ENCODE data around the gene NRXN3.

NRXN3 gene

DNA sequence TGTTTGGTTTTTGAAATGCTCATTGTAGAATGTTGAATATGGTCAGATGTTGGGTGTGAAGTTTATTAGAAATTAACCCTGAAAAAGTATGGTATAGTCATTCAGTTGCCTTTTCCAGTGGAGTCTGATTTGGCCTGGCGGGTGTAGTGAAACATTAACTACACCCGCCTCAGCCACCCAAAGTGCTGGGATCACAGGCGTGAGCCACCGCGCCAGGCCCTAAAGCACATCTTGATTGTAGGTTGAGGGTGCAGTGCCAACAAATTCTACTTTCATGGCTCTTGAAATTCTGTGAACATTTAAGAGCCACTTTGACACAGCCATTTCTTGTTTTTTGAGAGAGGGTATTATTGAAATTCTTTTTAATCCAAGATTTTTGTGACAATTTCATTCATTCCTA, 1416.2 kb downstream of the NRXN3 start:
- DNase-seq (ENCODE audit: low read depth), result no peak
- H3K4me3 ChIP-seq (ENCODE audit: low read length), result no peak overlapping the region
- TF ChIP-seq, protein P1, sequence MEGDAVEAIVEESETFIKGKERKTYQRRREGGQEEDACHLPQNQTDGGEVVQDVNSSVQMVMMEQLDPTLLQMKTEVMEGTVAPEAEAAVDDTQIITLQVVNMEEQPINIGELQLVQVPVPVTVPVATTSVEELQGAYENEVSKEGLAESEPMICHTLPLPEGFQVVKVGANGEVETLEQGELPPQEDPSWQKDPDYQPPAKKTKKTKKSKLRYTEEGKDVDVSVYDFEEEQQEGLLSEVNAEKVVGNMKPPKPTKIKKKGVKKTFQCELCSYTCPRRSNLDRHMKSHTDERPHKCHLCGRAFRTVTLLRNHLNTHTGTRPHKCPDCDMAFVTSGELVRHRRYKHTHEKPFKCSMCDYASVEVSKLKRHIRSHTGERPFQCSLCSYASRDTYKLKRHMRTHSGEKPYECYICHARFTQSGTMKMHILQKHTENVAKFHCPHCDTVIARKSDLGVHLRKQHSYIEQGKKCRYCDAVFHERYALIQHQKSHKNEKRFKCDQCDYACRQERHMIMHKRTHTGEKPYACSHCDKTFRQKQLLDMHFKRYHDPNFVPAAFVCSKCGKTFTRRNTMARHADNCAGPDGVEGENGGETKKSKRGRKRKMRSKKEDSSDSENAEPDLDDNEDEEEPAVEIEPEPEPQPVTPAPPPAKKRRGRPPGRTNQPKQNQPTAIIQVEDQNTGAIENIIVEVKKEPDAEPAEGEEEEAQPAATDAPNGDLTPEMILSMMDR (conservative IDR thresholded peaks at IDR 0.05; ENCODE audit: low read length), result no peak

DNA sequence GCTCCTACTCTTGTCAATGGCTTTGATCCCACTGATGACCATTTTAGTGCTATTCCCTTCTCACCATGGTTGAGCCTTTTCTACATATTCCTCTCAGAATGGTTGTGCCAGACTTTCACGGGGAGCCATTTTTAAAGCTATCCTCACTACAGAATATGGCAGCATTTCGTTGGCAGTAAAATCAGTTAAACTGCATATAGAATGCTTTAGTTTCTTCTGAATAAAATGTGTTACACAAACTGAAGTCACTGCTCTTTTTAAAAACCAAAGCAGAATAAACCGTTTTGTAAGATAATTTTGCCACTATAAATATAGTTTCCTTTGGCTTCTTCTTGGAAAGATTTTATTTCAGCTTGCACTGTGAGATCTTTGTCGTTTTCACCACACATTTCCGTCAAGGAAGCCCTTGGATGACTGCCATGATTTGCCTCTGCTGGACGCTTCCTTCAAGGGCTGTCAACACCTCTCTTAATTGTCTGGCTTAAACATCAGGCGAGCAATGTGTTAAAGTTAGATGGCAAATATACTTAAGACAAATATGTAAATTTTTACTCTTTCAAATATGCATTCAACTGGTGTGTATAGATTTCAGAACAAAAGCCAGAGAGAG, 1416.9 kb downstream of the NRXN3 start:
- DNase-seq (ENCODE audit: low read depth), result peak; percentile 24
- TF ChIP-seq, protein P1 (conservative IDR thresholded peaks at IDR 0.05; ENCODE audit: low read length), result no peak
- no peak overlapping the region for H3K4me3 ChIP-seq (ENCODE audit: low read length)

DNA sequence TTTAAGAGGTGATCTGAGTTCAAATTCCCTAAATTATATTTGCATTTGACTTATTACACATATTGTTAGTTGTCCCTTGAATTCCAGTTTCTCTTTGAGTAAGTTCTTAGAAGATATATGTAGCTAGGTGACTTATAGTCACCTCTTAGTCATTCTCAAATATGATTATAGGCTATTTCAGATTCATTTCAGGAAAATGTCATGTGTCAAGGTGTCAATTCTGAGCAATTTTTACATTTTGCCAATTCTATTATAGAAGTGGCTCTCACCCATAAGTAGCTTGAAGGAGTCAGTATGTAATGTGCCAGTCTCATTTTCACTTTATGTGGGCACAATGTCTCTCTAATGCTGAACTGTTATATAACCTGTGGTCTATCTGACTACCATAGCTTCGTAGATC, 1417.7 kb downstream of the NRXN3 start:
- DNase-seq (ENCODE audit: low read depth), result no peak
- TF ChIP-seq, protein P1 (conservative IDR thresholded peaks at IDR 0.05; ENCODE audit: low read length), result no peak
- H3K4me3 ChIP-seq (ENCODE audit: low read length), result no peak overlapping the region

DNA sequence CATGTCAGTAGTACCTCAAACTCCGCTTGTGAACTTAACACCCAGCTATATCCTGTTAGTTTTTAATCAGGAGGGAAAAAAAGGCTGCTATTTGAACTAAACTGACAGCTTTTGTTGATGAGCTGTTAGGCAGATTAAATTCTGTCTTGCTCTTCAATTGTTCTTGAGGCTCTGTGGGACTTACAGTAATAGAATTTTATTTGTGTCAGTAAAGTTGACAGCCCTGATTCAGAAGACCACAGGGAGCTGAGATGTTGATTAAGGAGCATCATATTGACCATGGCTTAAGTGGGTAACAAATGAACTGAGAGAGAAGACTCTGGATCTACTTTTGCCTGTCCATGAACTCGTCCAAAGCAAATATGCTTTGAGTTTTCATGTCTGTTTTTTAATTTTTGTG, 1418.2 kb downstream of the NRXN3 start:
- DNase-seq (ENCODE audit: low read depth), result no peak
- H3K4me3 ChIP-seq (ENCODE audit: low read length), result no peak overlapping the region
- TF ChIP-seq, protein P1 (conservative IDR thresholded peaks at IDR 0.05; ENCODE audit: low read length), result no peak

DNA sequence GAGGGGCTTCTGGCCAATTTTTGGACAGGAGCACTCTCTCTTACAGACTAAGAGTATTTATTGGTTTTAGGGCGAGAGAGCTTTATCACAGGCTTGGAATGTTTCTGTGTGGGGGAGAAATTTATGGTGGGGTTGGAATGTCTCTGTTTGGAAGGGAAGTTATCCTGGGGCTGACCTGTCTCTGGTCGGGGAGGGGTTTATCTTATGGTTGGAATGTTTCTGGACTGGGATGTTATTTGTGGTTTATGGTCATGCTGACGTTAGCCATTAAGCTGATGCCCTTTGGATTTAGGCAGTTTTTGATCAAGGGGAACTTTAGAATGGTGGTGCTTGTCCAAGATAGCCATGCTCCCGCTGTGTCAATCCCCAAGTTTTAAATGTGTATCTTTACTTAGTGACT, 1426.4 kb downstream of the NRXN3 start:
- H3K4me3 ChIP-seq (ENCODE audit: low read length), result no peak overlapping the region
- DNase-seq (ENCODE audit: low read depth), result peak; percentile 69
- TF ChIP-seq, protein P1 (conservative IDR thresholded peaks at IDR 0.05; ENCODE audit: low read length), result no peak

DNA sequence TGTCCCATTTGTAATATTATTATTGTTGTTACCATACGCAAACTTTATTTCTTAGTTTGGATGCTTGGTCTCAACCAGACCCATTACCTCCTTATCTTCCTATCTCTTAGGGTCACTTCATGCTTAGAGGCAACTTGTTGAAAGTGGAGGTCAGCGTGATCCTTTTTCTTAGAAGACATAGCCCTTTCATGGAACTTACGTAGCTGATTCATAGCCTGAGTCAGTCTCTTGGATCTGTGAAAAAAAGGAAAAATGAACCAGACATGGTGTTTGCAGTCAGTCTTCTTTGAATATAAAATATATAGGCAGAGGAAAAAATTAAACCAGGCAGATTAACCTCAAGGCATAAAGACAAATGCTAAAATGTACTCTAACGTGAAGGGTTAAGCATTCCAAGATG, 1427.4 kb downstream of the NRXN3 start:
- no peak for DNase-seq (ENCODE audit: low read depth)
- H3K4me3 ChIP-seq (ENCODE audit: low read length), result no peak overlapping the region
- TF ChIP-seq, protein P1 (conservative IDR thresholded peaks at IDR 0.05; ENCODE audit: low read length), result no peak

DNA sequence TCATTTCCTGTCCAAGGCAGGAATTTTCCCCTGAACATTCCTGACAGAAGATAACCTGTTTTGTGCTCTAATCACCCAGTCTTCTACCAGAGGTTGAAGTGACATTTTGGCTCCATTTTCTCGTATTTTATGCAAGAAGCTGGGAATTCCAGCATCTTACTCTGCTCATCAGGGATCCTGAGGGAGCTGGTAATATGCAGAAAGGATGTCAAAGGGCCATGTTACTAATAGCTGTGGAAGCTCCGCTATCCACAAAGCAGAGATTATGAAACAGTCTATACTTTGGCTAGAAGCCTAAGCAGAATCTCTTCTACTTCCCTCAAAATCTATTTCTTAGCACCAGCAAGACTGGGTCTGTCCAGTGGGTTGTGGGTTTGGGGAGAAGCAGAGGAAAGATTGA, 1428.2 kb downstream of the NRXN3 start:
- peak; percentile 46 for DNase-seq (ENCODE audit: low read depth)
- no peak overlapping the region for H3K4me3 ChIP-seq (ENCODE audit: low read length)
- TF ChIP-seq, protein P1 (conservative IDR thresholded peaks at IDR 0.05; ENCODE audit: low read length), result no peak
